ENCODE data around the gene CACNG7.
A peak's percentile ranks its signal among the peaks of the same experiment; 100 is the strongest.

Gene CACNG7, protein sequence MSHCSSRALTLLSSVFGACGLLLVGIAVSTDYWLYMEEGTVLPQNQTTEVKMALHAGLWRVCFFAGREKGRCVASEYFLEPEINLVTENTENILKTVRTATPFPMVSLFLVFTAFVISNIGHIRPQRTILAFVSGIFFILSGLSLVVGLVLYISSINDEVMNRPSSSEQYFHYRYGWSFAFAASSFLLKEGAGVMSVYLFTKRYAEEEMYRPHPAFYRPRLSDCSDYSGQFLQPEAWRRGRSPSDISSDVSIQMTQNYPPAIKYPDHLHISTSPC

GRCh38 chr19:53908935-53909415 lies at the start of gene CACNG7:
CACNG7 (plus strand) TSS chr19:53909278; CDS start chr19:53912832, 3,554 bp downstream.
- H3K9me3 ChIP-seq (ENCODE audit: severe bottlenecking) = no peaks in the 10 kb centered on the region
- peak within 1 kb of the TSS; percentile 36 for H3K4me3 ChIP-seq (ENCODE audit: low read depth, low read length)
- TF ChIP-seq, protein P1, sequence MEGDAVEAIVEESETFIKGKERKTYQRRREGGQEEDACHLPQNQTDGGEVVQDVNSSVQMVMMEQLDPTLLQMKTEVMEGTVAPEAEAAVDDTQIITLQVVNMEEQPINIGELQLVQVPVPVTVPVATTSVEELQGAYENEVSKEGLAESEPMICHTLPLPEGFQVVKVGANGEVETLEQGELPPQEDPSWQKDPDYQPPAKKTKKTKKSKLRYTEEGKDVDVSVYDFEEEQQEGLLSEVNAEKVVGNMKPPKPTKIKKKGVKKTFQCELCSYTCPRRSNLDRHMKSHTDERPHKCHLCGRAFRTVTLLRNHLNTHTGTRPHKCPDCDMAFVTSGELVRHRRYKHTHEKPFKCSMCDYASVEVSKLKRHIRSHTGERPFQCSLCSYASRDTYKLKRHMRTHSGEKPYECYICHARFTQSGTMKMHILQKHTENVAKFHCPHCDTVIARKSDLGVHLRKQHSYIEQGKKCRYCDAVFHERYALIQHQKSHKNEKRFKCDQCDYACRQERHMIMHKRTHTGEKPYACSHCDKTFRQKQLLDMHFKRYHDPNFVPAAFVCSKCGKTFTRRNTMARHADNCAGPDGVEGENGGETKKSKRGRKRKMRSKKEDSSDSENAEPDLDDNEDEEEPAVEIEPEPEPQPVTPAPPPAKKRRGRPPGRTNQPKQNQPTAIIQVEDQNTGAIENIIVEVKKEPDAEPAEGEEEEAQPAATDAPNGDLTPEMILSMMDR (IDR thresholded peaks at IDR 0.05; ENCODE audit: low read depth, low read length) = no peak
- H3K36me3 ChIP-seq = no peaks in the 10 kb centered on the region
- H3K27me3 ChIP-seq (ENCODE audit: insufficient read depth, low read depth, severe bottlenecking) = peaks cover 69% of the 10 kb centered on the region
- DNase-seq = no peak
- no peak within 1 kb of the TSS for H3K27ac ChIP-seq

DNA sequence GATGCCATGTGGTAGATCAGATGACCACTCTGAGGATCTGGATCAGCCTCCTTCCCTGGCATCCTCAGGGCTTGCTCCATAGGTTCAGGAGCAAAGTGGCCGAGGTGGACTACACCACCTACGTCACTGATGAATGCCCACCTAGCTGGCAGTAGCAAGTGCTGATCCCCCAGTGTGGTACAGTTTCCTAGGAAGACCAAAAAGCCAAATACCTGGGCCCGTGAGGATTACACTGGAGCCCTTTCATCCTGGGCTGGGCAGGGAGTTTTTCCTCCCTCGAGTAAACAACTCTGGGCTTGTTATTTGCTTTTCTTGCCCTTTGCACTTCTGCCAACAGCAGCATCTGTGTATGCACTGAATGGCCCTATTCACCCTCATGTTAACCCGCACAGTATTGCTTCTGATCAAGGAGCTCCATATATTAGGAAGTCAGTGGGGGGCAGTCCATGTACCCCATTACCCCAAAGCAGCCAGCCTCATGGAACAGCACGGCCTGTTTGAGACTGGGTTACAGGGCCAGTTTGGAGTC lies 44.7 kb upstream of the CACNG7 start:
- H3K9me3 ChIP-seq (ENCODE audit: severe bottlenecking) = no peaks in the 10 kb centered on the region
- DNase-seq = no peak
- TF ChIP-seq, protein P1 (IDR thresholded peaks at IDR 0.05; ENCODE audit: low read depth, low read length) = no peak
- no peak overlapping the region for H3K4me3 ChIP-seq (ENCODE audit: low read depth, low read length)
- H3K27me3 ChIP-seq (ENCODE audit: insufficient read depth, low read depth, severe bottlenecking) = no peaks in the 10 kb centered on the region
- H3K27ac ChIP-seq = no peak overlapping the region
- H3K36me3 ChIP-seq = no peaks in the 10 kb centered on the region

DNA sequence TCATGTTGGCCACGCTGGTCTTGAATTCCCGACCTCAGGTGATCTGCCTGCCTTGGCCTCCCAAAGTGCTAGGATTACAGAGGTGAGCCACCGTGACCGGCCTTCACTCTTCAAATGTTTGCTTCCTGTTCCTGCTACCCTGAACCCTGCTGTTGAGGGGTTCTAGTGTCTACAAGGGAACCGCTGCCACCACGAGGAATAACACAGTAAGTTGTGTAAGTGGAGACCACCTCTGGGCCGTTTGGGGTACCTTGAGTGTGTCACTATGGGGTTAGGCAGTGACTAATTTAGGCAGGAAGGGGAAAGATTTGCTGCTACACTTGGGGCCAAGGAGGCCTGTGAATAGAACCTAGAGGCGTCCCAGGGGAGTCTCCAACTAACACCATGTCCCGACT lies 43.6 kb upstream of the CACNG7 start:
- Histone ChIP-seq H3K27ac (no peak overlapping the region), H3K4me3 (ENCODE audit: low read depth, low read length) (no peak overlapping the region; the same call in 1 of the 2 replicates)
- no peak for DNase-seq

DNA sequence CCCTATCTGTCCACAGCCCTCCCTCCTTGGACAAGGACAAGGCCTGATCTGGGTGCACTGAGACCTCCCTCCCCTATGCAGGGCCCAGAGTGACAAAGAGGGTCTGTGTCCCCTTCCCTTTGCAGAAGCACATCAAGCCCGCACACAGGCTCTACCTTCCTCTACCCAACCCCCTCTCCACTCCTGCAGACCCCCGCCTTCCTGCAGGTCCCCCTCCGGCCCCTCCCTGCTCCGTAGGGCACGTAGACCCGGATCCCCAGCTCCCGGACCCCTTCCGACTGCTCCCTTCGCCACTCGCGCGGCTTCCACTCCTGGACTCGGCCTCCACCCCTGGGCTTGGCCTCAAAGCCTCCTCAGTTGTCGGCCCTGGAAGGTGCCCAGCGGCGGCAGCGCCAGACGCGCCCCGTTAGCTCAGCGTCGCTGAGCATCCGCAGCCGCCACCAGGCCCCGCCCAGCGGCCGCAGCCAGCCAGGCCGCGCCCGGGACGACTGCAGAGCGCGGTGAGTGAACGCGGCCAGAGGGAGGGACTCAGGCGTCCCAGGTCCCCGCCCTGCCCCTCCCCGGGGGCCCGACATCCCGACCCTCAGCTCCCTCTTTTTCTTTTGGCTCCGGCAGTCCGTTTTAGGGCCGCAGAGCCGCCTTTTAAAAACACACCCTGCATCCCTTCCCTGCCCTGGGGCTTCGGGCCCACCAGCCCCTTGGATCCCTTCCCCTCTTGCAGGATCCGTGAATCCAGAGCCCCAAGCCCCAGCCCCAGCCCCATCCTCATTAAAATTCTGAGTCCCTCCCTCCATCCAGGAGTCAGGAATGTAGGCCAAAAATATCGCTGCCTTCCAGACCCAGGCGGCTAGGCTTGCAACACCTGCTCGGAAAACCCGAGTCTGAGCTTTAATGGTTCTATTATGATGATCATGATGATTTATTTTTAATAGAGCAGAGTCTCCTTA lies 42.9 kb upstream of the CACNG7 start:
- no peaks in the 10 kb centered on the region for H3K9me3 ChIP-seq (ENCODE audit: severe bottlenecking)
- no peak overlapping the region for H3K27ac ChIP-seq
- peak overlapping the region; percentile 32 for H3K4me3 ChIP-seq (ENCODE audit: low read depth, low read length)
- no peaks in the 10 kb centered on the region for H3K36me3 ChIP-seq
- TF ChIP-seq, protein P1 (IDR thresholded peaks at IDR 0.05; ENCODE audit: low read depth, low read length) = no peak
- peak; percentile 22 for DNase-seq
- H3K27me3 ChIP-seq (ENCODE audit: insufficient read depth, low read depth, severe bottlenecking) = no peaks in the 10 kb centered on the region

More for the DNA sequence above, 43.6 kb upstream of the CACNG7 start:
- H3K36me3 ChIP-seq = no peaks in the 10 kb centered on the region
- TF ChIP-seq, protein P1 (IDR thresholded peaks at IDR 0.05; ENCODE audit: low read depth, low read length) = no peak
- no peaks in the 10 kb centered on the region for H3K9me3 ChIP-seq (ENCODE audit: severe bottlenecking)
- H3K27me3 ChIP-seq (ENCODE audit: insufficient read depth, low read depth, severe bottlenecking) = no peaks in the 10 kb centered on the region

GRCh38 chr19:53866865-53867224 lies 42.2 kb upstream of the CACNG7 start:
- H3K36me3 ChIP-seq = no peaks in the 10 kb centered on the region
- DNase-seq = no peak
- no peak overlapping the region for H3K27ac ChIP-seq
- H3K9me3 ChIP-seq (ENCODE audit: severe bottlenecking) = no peaks in the 10 kb centered on the region
- TF ChIP-seq, protein P1 (IDR thresholded peaks at IDR 0.05; ENCODE audit: low read depth, low read length) = no peak
- H3K27me3 ChIP-seq (ENCODE audit: insufficient read depth, low read depth, severe bottlenecking) = no peaks in the 10 kb centered on the region
- H3K4me3 ChIP-seq (ENCODE audit: low read depth, low read length) = no peak overlapping the region

Data from WERI-Rb-1 (cell line).